Lung (tissue), 12 donors: ENCODE results near the gene PIWIL4. TPM values are rescaled to one million over a fixed set of nuclear protein-coding genes. Genes with fewer than 3 reads are reported as not detected.

ENCODE experiments used
- ATAC-seq: fragments of 200-7000 bp; cut with Tn5 transposase; one replicate; pipeline ENCODE4 v1.9.1; 2020; ENCODE audit warnings: moderate number of reproducible peaks; ENCODE audit not compliant: insufficient read depth, low FRiP score
- DNase-seq, 3 donors: peaks; one replicate each; pipeline ENCODE4 v3.0.0-alpha.2; 2013 to 2017
- H3K27ac ChIP-seq, 2 donors: one replicate each; pipeline ENCODE4 v1.5.1; 2013; ENCODE audit warnings: mild to moderate bottlenecking in 2 of 2, moderate library complexity in 2 of 2, control low read depth in 1 of 2, inconsistent platforms in 1 of 2, low read depth in 1 of 2, low read length in 1 of 2
- H3K27me3 ChIP-seq, 3 donors: one replicate each; pipeline ENCODE4 v1.5.1; 2013; ENCODE audit warnings: low read length in 2 of 3; ENCODE audit not compliant: control insufficient read depth in 3 of 3, insufficient read depth in 3 of 3
- H3K36me3 ChIP-seq, 4 donors: one replicate each; pipeline ENCODE4 v1.5.1; 2013; ENCODE audit warnings: low read length in 4 of 4, mild to moderate bottlenecking in 1 of 4, moderate library complexity in 1 of 4; ENCODE audit not compliant: control insufficient read depth in 4 of 4, insufficient read depth in 4 of 4
- H3K4me1 ChIP-seq, 5 donors: one replicate each; pipeline ENCODE4 v1.5.1; 2013; ENCODE audit warnings: low read length in 5 of 5, mild to moderate bottlenecking in 2 of 5, moderate library complexity in 1 of 5; ENCODE audit not compliant: control insufficient read depth in 5 of 5, insufficient read depth in 5 of 5
- H3K4me3 ChIP-seq: one replicate; pipeline ENCODE4 v1.5.1; 2013; ENCODE audit warnings: mild to moderate bottlenecking, control low read depth, moderate library complexity
- H3K9ac ChIP-seq, 2 donors: one replicate each; pipeline ENCODE4 v1.5.1; 2013; ENCODE audit warnings: low read length in 2 of 2, control low read depth in 1 of 2; ENCODE audit not compliant: insufficient read depth in 1 of 2
- H3K9me3 ChIP-seq, 4 donors: one replicate each; pipeline ENCODE4 v1.5.1; 2013; ENCODE audit warnings: low read length in 3 of 4, mild to moderate bottlenecking in 1 of 4, moderate library complexity in 1 of 4; ENCODE audit not compliant: control insufficient read depth in 4 of 4, insufficient read depth in 3 of 4
- WGBS, 2 donors: extraction: QIAGEN DNeasy Blood & Tissue Kit; methylation state at CpG; one replicate each; pipeline ENCODE4 v1.1.7; 2013; 5-methylcytosine and 5-hydroxymethylcytosine counted together
- polyA plus RNA-seq, 2 donors: library from polyadenylated mRNA; stranded (reverse); fragments of 200-250 nt; gene quantifications; one replicate each; pipeline ENCODE4 v1.2.1, GENCODE V29; 2013
- total RNA-seq, 2 donors: library from RNA; depleted of rRNA in 1 of 2; stranded (reverse); fragments of >200 nt in 1 of 2; gene quantifications; one replicate each; pipeline ENCODE4 v1.2.1, GENCODE V29; 2014 to 2021
- TF ChIP-seq, protein P1 (sequence below): IDR thresholded peaks from 2 replicates; pipeline ENCODE4 v1.5.1; 2012; ENCODE audit warnings: mild to moderate bottlenecking; ENCODE audit errors: control extremely low read depth, extremely low read depth
- donor health status: control.
- donor health status: control.
- donor health status: Bipolar disorder and iron deficiency.
- donor health status: healthy.
- donor health status: DM: yes; HTN: yes; CAD: no.

PIWIL4 gene
- total and polyA plus RNA-seq, 4 donors, result 1.8 to 5.8 (median 3.1) TPM

DNA sequence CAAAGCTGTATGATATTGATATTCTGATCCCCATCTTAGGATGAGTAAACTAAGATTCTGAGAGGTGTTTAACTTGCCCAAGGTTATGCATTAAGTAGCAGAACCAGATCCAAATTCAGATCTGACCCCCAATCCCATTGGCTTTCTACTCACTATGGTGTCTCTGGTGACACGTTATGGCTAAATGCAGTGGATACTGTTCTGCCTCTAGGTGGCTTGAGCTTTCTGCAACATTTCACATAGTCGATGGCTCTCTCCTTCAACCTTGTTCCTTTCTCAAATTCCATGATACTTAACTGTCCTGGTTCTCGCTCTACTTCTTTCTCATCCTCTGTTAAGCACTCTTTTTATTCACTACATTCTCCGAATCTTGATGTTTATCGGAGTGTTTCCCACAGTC, 45.5 kb upstream of the PIWIL4 start:
- H3K36me3 ChIP-seq, result no peaks in the 10 kb centered on the region
- DNase-seq, result no peak
- H3K4me1 ChIP-seq, result peaks cover 0 to 16% (median 2%) of the 10 kb centered on the region in 5 donors
- H3K9ac ChIP-seq, result no peak overlapping the region
- no peak overlapping the region for H3K27ac ChIP-seq
- TF ChIP-seq, protein P1, sequence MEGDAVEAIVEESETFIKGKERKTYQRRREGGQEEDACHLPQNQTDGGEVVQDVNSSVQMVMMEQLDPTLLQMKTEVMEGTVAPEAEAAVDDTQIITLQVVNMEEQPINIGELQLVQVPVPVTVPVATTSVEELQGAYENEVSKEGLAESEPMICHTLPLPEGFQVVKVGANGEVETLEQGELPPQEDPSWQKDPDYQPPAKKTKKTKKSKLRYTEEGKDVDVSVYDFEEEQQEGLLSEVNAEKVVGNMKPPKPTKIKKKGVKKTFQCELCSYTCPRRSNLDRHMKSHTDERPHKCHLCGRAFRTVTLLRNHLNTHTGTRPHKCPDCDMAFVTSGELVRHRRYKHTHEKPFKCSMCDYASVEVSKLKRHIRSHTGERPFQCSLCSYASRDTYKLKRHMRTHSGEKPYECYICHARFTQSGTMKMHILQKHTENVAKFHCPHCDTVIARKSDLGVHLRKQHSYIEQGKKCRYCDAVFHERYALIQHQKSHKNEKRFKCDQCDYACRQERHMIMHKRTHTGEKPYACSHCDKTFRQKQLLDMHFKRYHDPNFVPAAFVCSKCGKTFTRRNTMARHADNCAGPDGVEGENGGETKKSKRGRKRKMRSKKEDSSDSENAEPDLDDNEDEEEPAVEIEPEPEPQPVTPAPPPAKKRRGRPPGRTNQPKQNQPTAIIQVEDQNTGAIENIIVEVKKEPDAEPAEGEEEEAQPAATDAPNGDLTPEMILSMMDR, result no peak
- WGBS, 2 donors, result 44 to 67% methylated on average over 5 of the region's 5 CpGs
- ATAC-seq, result no peak
- no peaks in the 10 kb centered on the region for H3K9me3 ChIP-seq
- peaks cover 0 to under 1% (median 0%) of the 10 kb centered on the region in 3 donors for H3K27me3 ChIP-seq
- no peak overlapping the region for H3K4me3 ChIP-seq

DNA sequence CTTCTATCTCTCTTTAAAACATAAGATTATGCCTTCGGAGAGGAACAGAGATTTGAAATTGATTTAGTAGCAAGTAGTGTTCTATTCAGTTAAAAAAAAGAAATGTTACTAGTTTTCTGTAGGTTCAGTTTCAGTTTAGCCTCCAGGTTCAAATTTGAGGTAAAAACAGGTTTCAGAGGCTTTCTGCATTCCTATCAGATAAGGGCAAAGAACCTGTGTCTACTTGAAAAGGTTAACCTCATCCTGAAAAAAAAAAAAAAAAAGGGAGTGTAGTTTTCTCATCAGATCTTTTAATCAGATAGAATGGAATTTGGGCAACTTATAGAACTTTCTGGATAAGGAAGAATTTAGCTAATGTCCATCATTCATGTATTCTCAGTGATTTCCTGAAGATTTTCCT, 42.8 kb upstream of the PIWIL4 start:
- DNase-seq, result no peak
- H3K36me3 ChIP-seq, result no peaks in the 10 kb centered on the region
- WGBS, 2 donors, result 83 to 86% methylated on average over 1 of the region's 1 CpG
- H3K9me3 ChIP-seq, result no peaks in the 10 kb centered on the region
- no peaks in the 10 kb centered on the region for H3K27me3 ChIP-seq
- peaks cover 0 to 20% (median under 1%) of the 10 kb centered on the region in 5 donors for H3K4me1 ChIP-seq
- TF ChIP-seq, protein P1, result no peak
- no peak overlapping the region for H3K4me3 ChIP-seq
- H3K9ac ChIP-seq, result no peak overlapping the region
- no peak overlapping the region for H3K27ac ChIP-seq
- no peak for ATAC-seq

DNA sequence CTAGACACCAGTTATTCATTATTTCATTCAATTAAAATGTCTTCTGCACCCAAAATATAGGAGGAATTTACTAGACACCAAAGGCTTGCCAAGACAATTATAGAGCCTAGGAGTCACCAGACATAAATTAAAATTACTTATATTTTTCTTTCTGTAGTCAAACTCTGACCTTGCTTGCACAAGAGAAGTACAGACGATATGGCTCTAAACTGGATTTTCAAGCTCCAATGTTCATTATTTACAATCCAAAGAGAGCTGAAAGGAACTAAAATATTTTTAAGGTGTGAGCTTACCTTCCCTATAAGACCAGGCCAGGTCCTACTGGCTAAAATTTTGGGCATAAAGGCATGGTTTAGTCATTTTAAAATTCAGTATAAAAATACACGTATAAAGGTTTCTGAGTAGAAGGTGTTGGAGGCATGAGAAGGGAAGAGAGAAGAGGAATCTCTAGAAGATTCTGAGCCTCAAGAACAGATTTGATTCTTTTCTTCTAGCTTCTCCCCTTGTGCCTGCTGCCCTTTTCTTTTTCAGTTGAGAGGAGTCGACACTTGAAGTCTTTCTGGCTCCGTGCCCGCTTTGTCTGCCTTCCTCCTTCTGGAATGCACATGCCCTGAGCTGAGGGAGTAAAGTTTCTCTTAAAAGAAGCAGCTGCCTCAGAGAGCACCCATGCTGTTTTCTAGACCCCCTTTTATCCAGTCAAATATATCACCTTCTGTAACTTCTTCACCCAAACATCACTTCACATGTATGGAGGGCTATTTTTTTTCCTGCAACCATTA, 41.4 kb upstream of the PIWIL4 start:
- Histone ChIP-seq H3K9me3 (no peaks in the 10 kb centered on the region), H3K27me3 (no peaks in the 10 kb centered on the region), H3K4me3 (no peak overlapping the region), H3K27ac (no peak overlapping the region), H3K9ac (no peak overlapping the region), H3K36me3 (no peaks in the 10 kb centered on the region), H3K4me1 (peaks cover 0 to 20% (median 0%) of the 10 kb centered on the region in 5 donors)
- ATAC-seq, result no peak
- TF ChIP-seq, protein P1, result no peak
- DNase-seq, result peak; percentile 85 to 88 (median 85)
- 27 to 32% methylated on average over 5 of the region's 5 CpGs for WGBS, 2 donors
